PC-9 (cell line): ENCODE measurements around the gene ELK3.

Source experiments
- CTCF ChIP-seq: fragments of 200-600 bp; sonication (generic); conservative IDR thresholded peaks from 2 replicates; pipeline ENCODE4 v1.6.1; 2017; ENCODE audit warnings: mixed run types, antibody characterized with exemption, mild to moderate bottlenecking, moderate library complexity
- EZH2 ChIP-seq: fragments of 200-600 bp; sonication (generic); IDR thresholded peaks from 2 replicates; pipeline ENCODE4 v1.8.0; 2017; ENCODE audit warnings: antibody characterized with exemption, low read depth

GRCh38 chr12:96230646-96231045 is 36.5 kb downstream of the ELK3 start:
- TF ChIP-seq CTCF = no peak
- no peak for TF ChIP-seq EZH2
